Osteoblast (primary cell): Measurements from ENCODE around the gene HOXA3. TPM values are rescaled to one million over a fixed set of nuclear protein-coding genes. Genes with fewer than 3 reads are reported as not detected.

Source experiments
- DNase-seq: peaks from one replicate; pipeline ENCODE4 v3.0.0; 2011; ENCODE audit warnings: low spot score, mixed read lengths; ENCODE audit not compliant: insufficient read length; ENCODE audit errors: missing footprints
- H2AFZ ChIP-seq: 2 replicates; pipeline ENCODE4 v1.6.0; 2011; ENCODE audit warnings: mild to moderate bottlenecking, low read length
- H3K27ac ChIP-seq: 2 replicates; pipeline ENCODE4 v1.5.1; 2011; ENCODE audit warnings: mild to moderate bottlenecking, low read depth, low read length, moderate library complexity
- H3K27me3 ChIP-seq: 2 replicates; pipeline ENCODE4 v1.6.0; 2012; ENCODE audit warnings: mild to moderate bottlenecking, control low read depth, inconsistent platforms, low read length, moderate library complexity; ENCODE audit not compliant: insufficient read depth
- H3K36me3 ChIP-seq: 2 replicates; pipeline ENCODE4 v1.5.1; 2011; ENCODE audit warnings: mild to moderate bottlenecking, low read length, control low read depth, moderate library complexity; ENCODE audit not compliant: insufficient read depth
- H3K4me1 ChIP-seq: 2 replicates; pipeline ENCODE4 v1.5.1; 2011; ENCODE audit warnings: mild to moderate bottlenecking, low read length, control low read depth, moderate library complexity; ENCODE audit not compliant: insufficient read depth
- H3K4me2 ChIP-seq: 2 replicates; pipeline ENCODE4 v1.6.0; 2011; ENCODE audit warnings: mild to moderate bottlenecking, low read length; ENCODE audit not compliant: insufficient read depth
- H3K4me3 ChIP-seq: fragments of 200-600 bp; sonication (generic); 3 replicates; pipeline ENCODE4 v1.5.1; 2012; ENCODE audit warnings: mild to moderate bottlenecking, low read length, inconsistent platforms; ENCODE audit not compliant: insufficient read depth
- H3K79me2 ChIP-seq: 2 replicates; pipeline ENCODE4 v1.6.0; 2012; ENCODE audit warnings: mild to moderate bottlenecking, low read length, control low read depth, inconsistent platforms; ENCODE audit not compliant: insufficient read depth
- H3K9me3 ChIP-seq: 2 replicates; pipeline ENCODE4 v1.5.1; 2011; ENCODE audit warnings: low read depth, low read length, control low read depth
- H4K20me1 ChIP-seq: 2 replicates; pipeline ENCODE4 v1.6.0; 2012; ENCODE audit warnings: mild to moderate bottlenecking, low read length, control low read depth; ENCODE audit not compliant: insufficient read depth
- CTCF ChIP-seq: IDR thresholded peaks from 2 replicates; pipeline ENCODE4 v1.5.1; 2011; ENCODE audit warnings: mild to moderate bottlenecking, low read depth, low read length, moderate library complexity; ENCODE audit errors: extremely low read depth
- total RNA-seq: library from RNA; depleted of rRNA; stranded (reverse); fragments of >200 nt; gene quantifications from 2 replicates; pipeline ENCODE4 v1.2.3, GENCODE V29; 2012

The HOXA3 gene
- total RNA-seq, 1 donor, result 4.0 TPM

GRCh38 chr7:27193335-27194001, 41.1 kb upstream of the HOXA3 start:
- Histone ChIP-seq H3K4me1 (peaks cover 60% of the 10 kb centered on the region), H4K20me1 (peaks cover 13% of the 10 kb centered on the region), H3K36me3 (no peaks in the 10 kb centered on the region), H3K9me3 (no peaks in the 10 kb centered on the region), H3K27ac (peak overlapping the region; percentile 85), H2AFZ (peak overlapping the region; percentile 71), H3K79me2 (peaks cover 97% of the 10 kb centered on the region), H3K4me2 (peak overlapping the region; percentile 96), H3K27me3 (peaks cover 8% of the 10 kb centered on the region), H3K4me3 (peak overlapping the region; percentile 72)
- TF ChIP-seq CTCF, result no peak
- no peak for DNase-seq

GRCh38 chr7:27192546-27193334, 40.4 kb upstream of the HOXA3 start:
- Histone ChIP-seq H3K27me3 (peaks cover under 1% of the 10 kb centered on the region), H4K20me1 (peaks cover 7% of the 10 kb centered on the region), H3K27ac (peak overlapping the region; percentile 85), H3K79me2 (peaks cover 97% of the 10 kb centered on the region), H3K4me2 (peak overlapping the region; percentile 96), H3K36me3 (no peaks in the 10 kb centered on the region), H2AFZ (peak overlapping the region; percentile 71), H3K4me1 (peaks cover 67% of the 10 kb centered on the region), H3K4me3 (peak overlapping the region; percentile 72), H3K9me3 (no peaks in the 10 kb centered on the region)
- no peak for TF ChIP-seq CTCF
- peak; percentile 96 for DNase-seq

- DNase-seq, result no peak
- H3K4me3 ChIP-seq, result peak overlapping the region; percentile 72
- no peaks in the 10 kb centered on the region for H3K9me3 ChIP-seq
- H3K27ac ChIP-seq, result peak overlapping the region; percentile 85
- peaks cover 3% of the 10 kb centered on the region for H4K20me1 ChIP-seq
- H3K27me3 ChIP-seq, result no peaks in the 10 kb centered on the region
- peaks cover 74% of the 10 kb centered on the region for H3K4me1 ChIP-seq
- peak overlapping the region; percentile 96 for H3K4me2 ChIP-seq
- H3K79me2 ChIP-seq, result peaks cover 97% of the 10 kb centered on the region
- H3K36me3 ChIP-seq, result no peaks in the 10 kb centered on the region
- TF ChIP-seq CTCF, result no peak
- peak overlapping the region; percentile 31 for H2AFZ ChIP-seq
These were observed 39.6 kb upstream of the HOXA3 start for GRCh38 chr7:27191833-27192545.
